GM18505 (cell line): ENCODE results near the gene HNF4A.

ENCODE experiments used
- ATAC-seq: cut with Tn5 transposase; IDR thresholded peaks from one replicate; pipeline ENCODE4 v1.9.1; 2021; ENCODE audit not compliant: unreplicated experiment
- POLR2A ChIP-seq: IDR thresholded peaks from 4 replicates; pipeline ENCODE4 v1.6.1; 2011; ENCODE audit warnings: borderline replicate concordance; ENCODE audit not compliant: insufficient read depth, insufficient read length; ENCODE audit errors: extremely low read depth

Gene HNF4A

DNA sequence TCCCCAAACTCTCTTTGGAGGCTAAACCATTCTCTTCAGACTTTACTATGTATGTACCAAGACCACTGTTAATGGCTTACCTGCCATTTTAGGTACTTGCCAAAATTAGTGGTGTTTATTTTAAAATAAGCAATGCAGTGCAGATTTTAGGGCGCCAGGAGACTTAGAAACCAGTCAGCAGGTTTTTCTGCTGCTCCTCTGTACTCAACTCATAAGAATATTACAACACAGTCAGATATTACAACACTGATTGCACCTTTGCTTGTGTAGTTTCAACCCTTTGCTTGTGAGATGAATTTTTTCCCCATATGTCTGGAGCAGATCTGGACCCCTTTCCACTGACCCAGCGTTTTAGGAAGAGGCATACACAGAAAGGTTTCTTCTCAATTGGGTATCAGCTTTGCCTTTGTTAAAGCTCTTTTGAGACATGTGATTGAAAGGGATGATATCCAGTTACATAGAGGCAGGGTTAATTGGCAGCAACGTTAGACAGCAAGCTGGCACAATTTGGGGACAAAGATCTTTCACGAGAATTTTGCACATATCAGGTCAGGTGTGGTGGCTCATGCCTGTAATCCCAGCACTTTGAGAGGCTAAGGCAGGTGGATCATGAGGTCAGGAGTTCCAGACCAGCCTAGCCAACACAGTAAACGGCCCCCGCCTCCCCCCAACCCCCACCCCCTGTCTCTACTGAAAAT is 126.4 kb downstream of the HNF4A start:
- no peak for ATAC-seq
- TF ChIP-seq POLR2A: no peak

GRCh38 chr20:44483112-44483511 is 127.6 kb downstream of the HNF4A start:
- no peak for ATAC-seq
- TF ChIP-seq POLR2A: no peak
